ENCODE data around the gene TBC1D3. TPM values are rescaled to one million over a fixed set of nuclear protein-coding genes. Genes with fewer than 3 reads are reported as not detected.
"Not testable (repeated sequence)": the region's sequence is repeated elsewhere in the genome, so short reads cannot be mapped to it uniquely, and the experiment has no call there.

Gene TBC1D3
- not detected in 2 replicates for total RNA-seq
- not detected for polyA plus RNA-seq (2012)

DNA sequence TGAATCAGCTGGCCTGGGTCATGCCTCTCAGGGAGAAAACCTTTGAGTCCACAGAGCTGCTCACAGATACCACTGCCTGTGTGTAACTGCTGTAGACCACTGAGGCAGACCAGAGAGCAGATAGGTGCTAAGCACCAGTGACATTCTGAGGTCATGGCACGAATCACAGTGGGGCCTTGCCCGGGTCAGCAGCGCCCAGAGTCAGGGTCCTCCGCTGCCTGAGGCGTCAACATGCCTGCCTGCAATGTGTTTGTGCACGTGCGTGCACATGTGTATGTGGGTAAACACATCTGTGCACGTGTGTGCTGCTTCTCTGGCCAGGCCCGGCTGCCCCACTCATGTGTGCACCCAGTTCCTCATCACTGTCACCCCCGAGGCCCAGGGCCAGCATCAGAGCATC, at the start of gene TBC1D3:
TBC1D3 (minus strand) TSS at position 101 of the 400 bp plus-strand sequence. CDS start 1,526 bp downstream, outside the sequence.
- not testable (repeated sequence) for DNase-seq (ENCODE audit: low read depth)

DNA sequence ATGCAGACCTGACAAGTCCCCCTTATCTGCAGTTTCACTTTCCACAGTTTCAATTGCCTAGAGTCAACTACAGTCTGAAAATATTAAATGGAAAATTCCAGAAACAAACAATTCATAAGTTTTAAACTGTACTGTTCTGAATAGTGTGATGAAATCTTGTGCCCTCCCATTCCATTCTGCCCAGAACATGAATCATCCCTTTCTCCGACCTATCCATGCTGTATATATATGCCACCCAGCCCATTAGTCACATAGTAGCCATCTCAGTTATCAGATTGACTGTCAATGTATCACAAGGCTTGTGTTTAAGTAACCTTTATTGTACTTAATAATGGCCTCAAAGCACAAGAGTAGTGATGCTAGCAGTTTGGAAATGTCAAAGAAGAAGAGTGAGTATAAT, 40.4 kb upstream of the TBC1D3 start:
- not testable (repeated sequence) for DNase-seq (ENCODE audit: low read depth)

DNA sequence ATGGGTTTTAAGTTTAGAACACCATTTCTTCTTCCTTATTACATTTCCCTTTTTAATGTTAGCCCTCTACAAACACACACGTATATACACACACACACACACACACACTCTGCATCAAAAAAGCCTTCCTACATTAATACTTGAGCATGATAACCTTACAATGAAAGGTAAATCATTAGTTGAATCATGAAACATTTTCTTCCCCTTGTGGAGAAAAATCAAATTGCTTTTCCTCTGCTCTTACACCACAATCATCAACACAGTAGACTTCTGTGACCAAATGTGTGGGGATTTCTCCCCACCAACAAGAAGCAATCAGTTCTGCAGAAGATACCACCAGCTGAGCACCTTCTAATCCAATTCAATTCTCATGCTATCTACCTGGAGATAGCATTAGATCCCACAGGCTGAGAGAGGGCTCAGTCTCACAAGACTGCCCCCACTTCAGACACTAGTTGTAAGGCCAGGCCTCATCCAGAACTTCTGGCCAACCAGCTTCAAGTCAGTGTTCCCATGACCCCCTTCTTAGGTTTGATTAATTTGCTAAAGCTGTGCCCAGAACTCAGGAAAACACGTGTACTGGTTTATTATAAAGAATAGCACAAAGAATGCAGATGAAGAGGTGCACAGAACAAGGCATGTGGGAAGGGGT, 33.6 kb upstream of the TBC1D3 start:
- DNase-seq (ENCODE audit: low read depth) = not testable (repeated sequence)

DNA sequence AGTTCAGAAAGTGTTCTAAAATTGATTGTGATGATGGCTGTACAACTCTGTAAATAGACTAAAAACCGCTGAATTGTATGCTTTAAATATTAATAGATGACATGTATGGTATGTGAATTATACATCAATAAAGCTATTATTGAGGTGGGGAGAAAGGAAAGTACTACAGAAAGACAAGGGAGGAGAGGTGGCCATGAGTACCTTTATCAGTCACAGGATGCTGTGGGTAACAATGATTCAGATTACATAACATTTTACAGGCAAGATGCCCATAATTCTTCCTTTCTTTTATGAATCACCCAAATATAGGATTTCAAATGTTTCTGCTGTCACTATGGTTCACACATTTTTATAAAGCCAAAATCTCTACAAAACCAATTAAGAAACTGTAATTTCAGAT, 28.5 kb upstream of the TBC1D3 start:
- DNase-seq (ENCODE audit: low read depth) = not testable (repeated sequence)

DNA sequence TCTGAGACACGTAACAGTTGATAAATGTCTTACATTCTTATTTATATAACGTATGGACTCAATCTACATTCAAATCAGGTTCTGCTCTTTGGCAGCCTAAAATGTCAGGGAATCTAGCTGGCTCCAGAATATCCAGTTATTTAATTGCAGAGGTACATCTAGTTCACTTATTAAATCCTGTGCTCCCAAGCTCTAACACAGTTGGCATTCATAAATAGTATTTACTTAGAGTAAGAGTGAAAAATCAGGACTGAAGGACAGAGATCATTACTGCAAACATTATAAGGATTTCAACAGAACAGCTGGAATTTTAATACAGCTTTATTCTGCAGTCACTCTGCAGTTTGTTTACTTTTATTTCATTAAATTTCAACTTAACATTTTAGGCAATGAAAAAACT, 7.9 kb upstream of the TBC1D3 start:
- DNase-seq (ENCODE audit: low read depth) = not testable (repeated sequence)

DNA sequence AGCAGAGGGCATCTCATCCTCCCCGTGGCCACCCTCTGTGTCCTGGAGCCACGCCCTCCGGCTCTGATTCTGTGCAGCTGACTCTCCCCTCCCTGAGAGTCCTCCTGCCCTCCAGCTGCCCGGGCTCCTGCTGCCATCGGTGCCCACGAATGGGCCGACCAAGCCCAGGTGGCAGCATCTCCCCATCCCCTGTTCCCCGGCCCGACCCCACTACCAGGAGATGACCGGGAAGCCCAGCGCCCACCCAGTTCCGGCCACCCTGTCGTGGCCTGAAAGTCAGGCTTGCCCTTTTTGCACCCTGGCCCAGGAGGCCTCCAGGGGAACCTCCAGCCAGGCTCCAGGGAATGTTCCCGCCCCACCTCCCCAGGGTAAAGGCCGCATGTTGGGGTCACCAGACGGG, 57.5 kb downstream of the TBC1D3 start:
- not testable (repeated sequence) for DNase-seq (ENCODE audit: low read depth)

Other genes with a start within 250 kb of the TBC1D3 start
- 13.1 and 14.3 TPM in 2 replicates for gene TBC1D3L, start 203.5 kb downstream of the TBC1D3 start, total RNA-seq
- gene TBC1D3D, start 188.6 kb downstream of the TBC1D3 start, total RNA-seq = not detected in 2 replicates
- 1.2 and 1.6 TPM in 2 replicates for gene TBC1D3C, start 123.9 kb downstream of the TBC1D3 start, total RNA-seq
- gene TBC1D3E, start 64.6 kb downstream of the TBC1D3 start, total RNA-seq = not detected in 2 replicates
- 38.5 and 44.1 TPM in 2 replicates for gene MRPL45, start 104.6 kb upstream of the TBC1D3 start, total RNA-seq
- 0.03 and 0.05 TPM in 2 replicates for gene GPR179, start 151.4 kb upstream of the TBC1D3 start, total RNA-seq
- gene SOCS7, start 159.3 kb upstream of the TBC1D3 start, total RNA-seq = 16.1 and 36.1 TPM in 2 replicates
- gene ARHGAP23, start 235.9 kb upstream of the TBC1D3 start, total RNA-seq = 68.6 and 73.9 TPM in 2 replicates

All from myocyte (in vitro differentiated cells).